ENCODE results near the gene TBC1D14.

TBC1D14 gene

DNA sequence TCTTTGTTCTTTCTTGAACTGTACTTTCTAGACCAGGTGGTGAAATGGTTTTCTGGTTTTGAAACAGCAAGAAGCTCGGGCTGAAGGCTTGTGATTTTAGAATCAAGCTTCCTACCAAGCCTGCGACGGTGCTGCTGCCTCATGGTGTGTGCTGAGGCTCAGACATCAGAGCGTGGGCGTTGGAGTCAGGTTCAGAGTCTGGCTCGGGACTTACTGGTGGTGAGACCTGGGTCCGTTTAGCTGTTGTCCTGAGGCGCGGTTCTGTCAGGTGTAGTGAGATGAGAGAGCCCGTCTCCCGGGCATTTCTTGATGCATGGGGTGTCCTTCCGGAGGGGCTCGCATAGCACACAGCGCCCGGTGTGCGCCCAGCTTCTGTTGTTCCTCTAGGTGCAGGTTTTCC, 113.9 kb downstream of the TBC1D14 start:
- no peak overlapping the region for H3K9ac ChIP-seq (ENCODE audit: low read depth, low read length, poor library complexity, severe bottlenecking)
- TF ChIP-seq EZH2phosphoT487 (IDR thresholded peaks at IDR 0.05; ENCODE audit: borderline replicate concordance): no peak
- no peak for TF ChIP-seq CTCF (conservative IDR thresholded peaks at IDR 0.05; ENCODE audit: low read length)
- H3K4me1 ChIP-seq (ENCODE audit: insufficient read depth, low read length, poor library complexity, severe bottlenecking): no peaks in the 10 kb centered on the region
- H3F3A ChIP-seq (ENCODE audit: low read depth): no peaks in the 10 kb centered on the region
- H3K36me3 ChIP-seq (ENCODE audit: insufficient read depth, low read length): peaks cover 39% of the 10 kb centered on the region; the same call in 1 of the 2 replicates
- no peaks in the 10 kb centered on the region for H3K79me2 ChIP-seq (ENCODE audit: insufficient read depth, low read length)
- no peak overlapping the region for H3K4me2 ChIP-seq (ENCODE audit: low read depth, low read length, poor library complexity, severe bottlenecking)
- no peak overlapping the region for H3K4me3 ChIP-seq (ENCODE audit: low read length, poor library complexity, severe bottlenecking)
- no peaks in the 10 kb centered on the region for H4K20me1 ChIP-seq (ENCODE audit: insufficient read depth, low read length, poor library complexity, severe bottlenecking)
- no peaks in the 10 kb centered on the region for H3K27me3 ChIP-seq (ENCODE audit: insufficient read depth, low read length, poor library complexity, severe bottlenecking)
- H3K9me2 ChIP-seq (replicated peaks; ENCODE audit: low read depth, low read length): no peaks in the 10 kb centered on the region
- no peak overlapping the region for H2AFZ ChIP-seq (ENCODE audit: low read length)
- H3K9me3 ChIP-seq (ENCODE audit: insufficient read depth, low read depth, low read length): no peaks in the 10 kb centered on the region

DNA sequence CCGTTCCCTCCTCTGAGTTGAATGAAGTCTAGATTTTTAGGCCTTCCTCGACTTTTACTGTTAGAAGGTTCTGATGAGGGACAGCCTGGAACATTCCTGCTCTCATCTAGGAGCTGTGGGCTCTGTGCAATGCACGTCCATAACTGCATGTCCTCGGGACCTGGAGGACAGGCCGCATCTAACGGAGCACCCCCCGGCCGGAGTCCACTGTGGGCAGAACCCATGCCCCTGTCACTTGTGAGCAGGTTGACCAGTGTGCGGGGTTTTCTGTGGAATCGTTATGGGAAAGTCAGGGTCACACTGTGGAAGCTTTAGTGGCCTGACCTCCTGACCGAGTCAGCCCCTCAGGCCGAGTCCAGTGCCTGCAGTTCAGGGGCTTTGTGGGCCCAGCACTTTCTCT, 114.3 kb downstream of the TBC1D14 start:
- no peaks in the 10 kb centered on the region for H3K27me3 ChIP-seq (ENCODE audit: insufficient read depth, low read length, poor library complexity, severe bottlenecking)
- no peak overlapping the region for H3K4me2 ChIP-seq (ENCODE audit: low read depth, low read length, poor library complexity, severe bottlenecking)
- no peak for TF ChIP-seq CTCF (conservative IDR thresholded peaks at IDR 0.05; ENCODE audit: low read length)
- no peak for TF ChIP-seq EZH2phosphoT487 (IDR thresholded peaks at IDR 0.05; ENCODE audit: borderline replicate concordance)
- no peaks in the 10 kb centered on the region for H3K9me2 ChIP-seq (replicated peaks; ENCODE audit: low read depth, low read length)
- H3K4me3 ChIP-seq (ENCODE audit: low read length, poor library complexity, severe bottlenecking): no peak overlapping the region
- H2AFZ ChIP-seq (ENCODE audit: low read length): no peak overlapping the region
- no peaks in the 10 kb centered on the region for H3F3A ChIP-seq (ENCODE audit: low read depth)
- H3K36me3 ChIP-seq (ENCODE audit: insufficient read depth, low read length): peaks cover 39% of the 10 kb centered on the region; the same call in 1 of the 2 replicates
- no peak overlapping the region for H3K9ac ChIP-seq (ENCODE audit: low read depth, low read length, poor library complexity, severe bottlenecking)
- no peaks in the 10 kb centered on the region for H4K20me1 ChIP-seq (ENCODE audit: insufficient read depth, low read length, poor library complexity, severe bottlenecking)
- no peaks in the 10 kb centered on the region for H3K4me1 ChIP-seq (ENCODE audit: insufficient read depth, low read length, poor library complexity, severe bottlenecking)
- H3K9me3 ChIP-seq (ENCODE audit: insufficient read depth, low read depth, low read length): no peaks in the 10 kb centered on the region
- no peaks in the 10 kb centered on the region for H3K79me2 ChIP-seq (ENCODE audit: insufficient read depth, low read length)

GRCh38 chr4:7024336-7024890, 114.8 kb downstream of the TBC1D14 start:
- no peak for TF ChIP-seq EZH2phosphoT487 (IDR thresholded peaks at IDR 0.05; ENCODE audit: borderline replicate concordance)
- TF ChIP-seq CTCF (conservative IDR thresholded peaks at IDR 0.05; ENCODE audit: low read length): no peak
- Histone ChIP-seq H3K4me3 (ENCODE audit: low read length, poor library complexity, severe bottlenecking) (no peak overlapping the region), H3K9me2 (replicated peaks; ENCODE audit: low read depth, low read length) (no peaks in the 10 kb centered on the region), H3K9me3 (ENCODE audit: insufficient read depth, low read depth, low read length) (no peaks in the 10 kb centered on the region), H3K79me2 (ENCODE audit: insufficient read depth, low read length) (no peaks in the 10 kb centered on the region), H3K9ac (ENCODE audit: low read depth, low read length, poor library complexity, severe bottlenecking) (no peak overlapping the region), H3K4me2 (ENCODE audit: low read depth, low read length, poor library complexity, severe bottlenecking) (no peak overlapping the region), H2AFZ (ENCODE audit: low read length) (no peak overlapping the region), H3K4me1 (ENCODE audit: insufficient read depth, low read length, poor library complexity, severe bottlenecking) (no peaks in the 10 kb centered on the region), H3F3A (ENCODE audit: low read depth) (no peaks in the 10 kb centered on the region), H4K20me1 (ENCODE audit: insufficient read depth, low read length, poor library complexity, severe bottlenecking) (no peaks in the 10 kb centered on the region), H3K27me3 (ENCODE audit: insufficient read depth, low read length, poor library complexity, severe bottlenecking) (no peaks in the 10 kb centered on the region), H3K36me3 (ENCODE audit: insufficient read depth, low read length) (peaks cover 41% of the 10 kb centered on the region; the same call in 1 of the 2 replicates)

Data from Loucy (cell line).